GM18505 (cell line): ENCODE data around the gene NIT2.
A peak's percentile ranks its signal among the peaks of the same experiment; 100 is the strongest.
"Not testable (repeated sequence)": the region's sequence is repeated elsewhere in the genome, so short reads cannot be mapped to it uniquely, and the experiment has no call there.

Source experiments
- ATAC-seq: cut with Tn5 transposase; IDR thresholded peaks from one replicate; pipeline ENCODE4 v1.9.1; 2021; ENCODE audit not compliant: unreplicated experiment
- POLR2A ChIP-seq: IDR thresholded peaks from 4 replicates; pipeline ENCODE4 v1.6.1; 2011; ENCODE audit warnings: borderline replicate concordance; ENCODE audit not compliant: insufficient read depth, insufficient read length; ENCODE audit errors: extremely low read depth

Gene NIT2

GRCh38 chr3:100325827-100326226 is 8.7 kb upstream of the NIT2 start:
- no peak for TF ChIP-seq POLR2A
- ATAC-seq: no peak

DNA sequence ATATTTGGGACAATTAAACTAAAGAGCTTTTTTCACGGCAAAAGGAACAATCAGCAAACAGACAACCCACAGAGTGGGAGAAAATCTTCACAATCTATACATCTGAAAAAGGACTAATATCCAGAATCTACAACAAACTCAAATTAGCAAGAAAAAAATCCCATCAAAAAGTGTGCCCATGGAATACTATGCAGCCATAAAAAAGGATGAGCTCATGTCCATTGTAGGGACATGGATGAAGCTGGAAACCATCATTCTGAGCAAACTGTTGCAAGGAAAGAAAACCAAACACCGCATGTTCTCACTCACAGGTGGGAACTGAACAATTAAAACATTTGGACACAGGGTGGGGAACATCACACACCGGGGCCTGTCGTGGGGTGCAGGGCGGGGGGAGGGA is 7.2 kb upstream of the NIT2 start:
- not testable (repeated sequence) for ATAC-seq

GRCh38 chr3:100329800-100330489 is 4.6 kb upstream of the NIT2 start:
- no peak for ATAC-seq
- TF ChIP-seq POLR2A: no peak

DNA sequence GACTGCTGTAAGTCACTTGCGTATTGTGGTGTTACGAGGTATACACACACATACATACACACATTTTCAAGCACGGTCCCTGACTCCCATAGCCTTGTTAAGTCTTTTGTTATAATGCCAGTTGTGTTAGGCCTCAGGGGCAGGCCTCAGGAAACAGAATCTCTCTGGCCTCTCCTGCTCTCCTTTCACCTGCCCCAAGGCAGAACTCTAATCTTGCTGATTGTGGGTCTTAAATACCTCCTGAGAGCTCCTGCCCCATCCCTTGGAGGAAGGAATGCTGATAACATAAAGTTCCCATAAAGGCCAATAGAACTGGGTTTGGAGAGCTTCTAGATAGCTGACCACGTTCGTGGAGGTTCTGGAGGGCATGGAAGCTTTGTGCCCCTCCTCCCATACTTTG is 3.9 kb upstream of the NIT2 start:
- no peak for ATAC-seq
- no peak for TF ChIP-seq POLR2A

- no peak for ATAC-seq
- no peak for TF ChIP-seq POLR2A
Measured at GRCh38 chr3:100331660-100332059, 2.9 kb upstream of the NIT2 start.

- ATAC-seq: no peak
- no peak for TF ChIP-seq POLR2A
Measured at GRCh38 chr3:100333051-100333450, 1.5 kb upstream of the NIT2 start.

- TF ChIP-seq POLR2A: no peak
- ATAC-seq: peak; percentile 29
Measured at GRCh38 chr3:100333970-100334487, 528 bp upstream of the NIT2 start.

DNA sequence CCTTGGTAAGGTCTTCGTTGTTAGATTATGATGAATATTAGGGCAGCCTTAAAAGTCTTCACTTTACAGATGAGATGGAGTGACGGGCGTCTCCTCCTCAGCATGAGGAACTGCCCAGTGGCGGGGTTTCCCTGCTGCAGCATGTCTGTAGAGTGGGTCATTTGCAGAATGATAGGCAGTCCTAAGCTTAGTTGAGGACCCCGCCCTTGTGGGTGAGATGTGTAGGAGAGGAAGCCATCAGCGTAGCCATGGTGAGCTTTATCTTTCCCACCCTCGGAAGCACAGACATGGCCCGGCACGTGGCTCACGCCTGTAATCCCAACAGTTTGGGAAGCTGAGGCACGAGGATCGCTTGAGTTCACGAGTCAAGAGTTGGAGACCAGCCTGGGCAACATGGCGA is 877 bp downstream of the NIT2 start:
- no peak for TF ChIP-seq POLR2A
- ATAC-seq: peak; percentile 28

DNA sequence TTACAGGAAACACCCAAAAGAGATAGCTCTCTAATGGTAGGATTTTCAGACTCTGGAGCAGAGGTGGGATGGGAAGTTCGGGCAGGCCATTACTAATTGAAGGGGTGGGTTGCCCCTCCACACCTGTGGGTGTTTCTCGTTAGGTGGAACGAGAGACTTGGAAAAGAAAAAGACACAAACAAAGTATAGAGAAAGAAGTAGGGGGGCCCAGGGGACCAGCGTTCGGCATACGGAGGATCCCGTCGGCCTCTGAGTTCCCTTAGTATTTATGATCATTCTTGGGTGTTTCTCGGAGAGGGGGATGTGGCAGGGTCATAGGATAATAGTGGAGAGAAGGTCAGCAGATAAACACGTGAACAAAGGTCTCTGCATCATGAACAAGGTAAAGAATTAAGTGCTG is 1.7 kb downstream of the NIT2 start:
- not testable (repeated sequence) for ATAC-seq

DNA sequence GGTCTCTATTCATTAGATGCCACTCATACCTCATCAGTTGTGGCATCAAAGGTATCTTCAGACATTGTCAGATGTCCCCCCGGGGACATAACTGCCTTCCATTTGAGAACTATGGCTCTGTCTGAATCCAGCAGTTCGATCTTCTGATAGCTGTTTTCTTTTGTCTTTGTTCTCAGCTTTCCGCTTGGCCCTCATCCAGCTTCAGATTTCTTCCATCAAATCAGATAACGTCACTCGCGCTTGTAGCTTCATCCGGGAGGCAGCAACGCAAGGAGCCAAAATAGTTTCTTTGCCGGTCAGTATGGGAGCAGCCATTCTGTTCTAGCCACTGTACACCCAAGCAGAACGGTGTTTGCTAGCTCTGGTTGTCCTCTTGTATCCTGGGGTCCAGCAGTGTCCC is 4.4 kb downstream of the NIT2 start:
- TF ChIP-seq POLR2A: no peak
- ATAC-seq: no peak

DNA sequence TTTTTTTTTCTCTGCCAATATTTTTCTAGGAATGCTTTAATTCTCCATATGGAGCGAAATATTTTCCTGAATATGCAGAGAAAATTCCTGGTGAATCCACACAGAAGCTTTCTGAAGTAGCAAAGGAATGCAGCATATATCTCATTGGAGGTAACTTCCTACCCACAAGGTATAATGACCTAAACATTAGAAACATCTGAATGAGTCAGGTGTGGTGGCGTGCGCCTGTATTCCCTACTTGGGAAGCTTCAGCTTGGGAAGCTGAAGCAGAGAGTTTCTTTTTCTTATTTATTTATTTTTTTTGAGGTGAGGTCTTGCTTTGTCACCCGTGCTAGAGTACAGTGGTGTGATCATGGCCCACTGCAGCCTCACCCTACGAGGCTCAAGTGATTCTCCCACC is 5.2 kb downstream of the NIT2 start:
- ATAC-seq: no peak
- no peak for TF ChIP-seq POLR2A

GRCh38 chr3:100340527-100340926 is 6.0 kb downstream of the NIT2 start:
- TF ChIP-seq POLR2A: no peak
- ATAC-seq: no peak

DNA sequence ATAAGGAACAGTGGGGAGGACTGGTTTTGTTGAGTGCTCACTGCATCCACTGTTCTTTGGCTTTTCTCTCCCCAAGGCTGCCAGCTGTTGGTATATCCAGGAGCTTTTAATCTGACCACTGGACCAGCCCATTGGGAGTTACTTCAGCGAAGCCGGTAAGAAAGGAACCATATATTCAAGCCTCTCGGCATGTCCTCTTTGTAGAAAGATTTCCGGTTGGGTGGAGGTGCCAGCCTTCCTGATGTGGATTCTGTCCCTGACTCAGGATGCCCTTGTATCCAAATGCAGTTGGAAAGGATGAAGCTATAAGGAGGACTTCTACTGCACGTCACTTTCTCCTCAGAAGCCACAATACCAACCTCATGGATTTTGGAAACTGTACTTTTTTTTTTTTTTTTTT is 14.2 kb downstream of the NIT2 start:
- no peak for ATAC-seq
- TF ChIP-seq POLR2A: no peak

DNA sequence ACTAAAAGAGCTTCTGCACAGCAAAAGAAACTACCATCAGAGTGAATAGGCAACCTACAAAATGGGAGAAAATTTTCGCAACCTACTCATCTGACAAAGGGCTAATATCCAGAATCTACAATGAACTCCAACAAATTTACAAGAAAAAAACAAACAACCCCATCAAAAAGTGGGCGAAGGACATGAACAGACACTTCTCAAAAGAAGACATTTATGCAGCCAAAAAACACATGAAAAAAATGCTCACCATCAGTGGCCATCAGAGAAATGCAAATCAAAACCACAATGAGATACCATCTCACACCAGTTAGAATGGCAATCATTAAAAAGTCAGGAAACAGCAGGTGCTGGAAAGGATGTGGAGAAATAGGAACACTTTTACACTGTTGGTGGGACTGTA is 17.2 kb downstream of the NIT2 start:
- ATAC-seq: not testable (repeated sequence)
